Liver (tissue), 3 donors: ENCODE data around the gene CACNG6.

Experiments
- CTCF ChIP-seq: fragments of 150-350 bp; IDR thresholded peaks from 2 replicates; pipeline ENCODE4 v1.5.1; 2017; ENCODE audit warnings: improper control_type of control experiment, low read depth, low read length; ENCODE audit not compliant: missing input control
- EGR1 ChIP-seq, 2 donors: IDR thresholded peaks; 2 replicates each; pipeline ENCODE4 v1.6.1; 2016 to 2018; ENCODE audit warnings: antibody characterized with exemption in 2 of 2, low read depth in 2 of 2
- FOXA2 ChIP-seq: IDR thresholded peaks from 2 replicates; pipeline ENCODE4 v1.6.1; 2016; ENCODE audit warnings: antibody characterized with exemption
- GABPA ChIP-seq, 2 donors: IDR thresholded peaks in 1 of 2; conservative IDR thresholded peaks in 1 of 2; 2 replicates each; pipeline ENCODE4 v1.6.1; 2016; ENCODE audit warnings: antibody characterized with exemption in 2 of 2, mild to moderate bottlenecking in 1 of 2, moderate library complexity in 1 of 2
- HNF4A ChIP-seq, 2 donors: conservative IDR thresholded peaks; 2 replicates each; pipeline ENCODE4 v1.6.1; 2016; ENCODE audit warnings: antibody characterized with exemption in 2 of 2, mild to moderate bottlenecking in 2 of 2
- JUND ChIP-seq, 2 donors: IDR thresholded peaks; 2 replicates each; pipeline ENCODE4 v1.6.1; 2016; ENCODE audit warnings: antibody characterized with exemption in 2 of 2
- MAX ChIP-seq: IDR thresholded peaks from 2 replicates; pipeline ENCODE4 v1.6.1; 2016; ENCODE audit warnings: antibody characterized with exemption
- RAD21 ChIP-seq, 2 donors: IDR thresholded peaks; 2 replicates each; pipeline ENCODE4 v1.6.1; 2016; ENCODE audit warnings: antibody characterized with exemption in 2 of 2, mild to moderate bottlenecking in 2 of 2
- REST ChIP-seq: IDR thresholded peaks from 2 replicates; pipeline ENCODE4 v1.6.1; 2016; ENCODE audit warnings: antibody characterized with exemption, mild to moderate bottlenecking
- RXRA ChIP-seq, 2 donors: IDR thresholded peaks; 2 replicates each; pipeline ENCODE4 v1.6.1; 2017 to 2018; ENCODE audit warnings: antibody characterized with exemption in 2 of 2, mild to moderate bottlenecking in 1 of 2
- TAF1 ChIP-seq: conservative IDR thresholded peaks from 2 replicates; pipeline ENCODE4 v1.6.1; 2016; ENCODE audit warnings: antibody characterized with exemption, mild to moderate bottlenecking
- YY1 ChIP-seq: IDR thresholded peaks from 2 replicates; pipeline ENCODE4 v1.6.1; 2016; ENCODE audit warnings: antibody characterized with exemption, mild to moderate bottlenecking
- TF ChIP-seq, protein P1 (sequence below): IDR thresholded peaks from 2 replicates; pipeline ENCODE4 v1.6.1; 2016; ENCODE audit warnings: antibody characterized with exemption
- donor health status: healthy.
- donor health status: healthy.

- no peak for TF ChIP-seq MAX
- no peak for TF ChIP-seq CTCF
- TF ChIP-seq YY1 = no peak
- no peak for TF ChIP-seq REST
- TF ChIP-seq, protein P1, sequence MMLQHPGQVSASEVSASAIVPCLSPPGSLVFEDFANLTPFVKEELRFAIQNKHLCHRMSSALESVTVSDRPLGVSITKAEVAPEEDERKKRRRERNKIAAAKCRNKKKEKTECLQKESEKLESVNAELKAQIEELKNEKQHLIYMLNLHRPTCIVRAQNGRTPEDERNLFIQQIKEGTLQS = no peak
- TF ChIP-seq TAF1 = no peak
- TF ChIP-seq GABPA (IDR thresholded peaks at IDR 0.05 in 1 of 2, conservative IDR thresholded peaks at IDR 0.05 in 1 of 2) = no peak
- TF ChIP-seq FOXA2 = no peak
- no peak for TF ChIP-seq EGR1 (IDR thresholded peaks at IDR 0.05; ENCODE audit: low read depth in 2 of 2)
- no peak for TF ChIP-seq RXRA (IDR thresholded peaks at IDR 0.05)
- TF ChIP-seq JUND (IDR thresholded peaks at IDR 0.05) = no peak
- TF ChIP-seq HNF4A (conservative IDR thresholded peaks at IDR 0.05) = no peak
- no peak for TF ChIP-seq RAD21 (IDR thresholded peaks at IDR 0.05)
Measured at GRCh38 chr19:53944416-53944815, 47.0 kb upstream of the CACNG6 start.
